ENCODE data around the gene LTF.

- TF ChIP-seq POLR2AphosphoS5 (IDR thresholded peaks at IDR 0.05; ENCODE audit: borderline replicate concordance, low read depth, low read length) (no peak), EZH2 (IDR thresholded peaks at IDR 0.05) (no peak)
Observed at GRCh38 chr3:46491089-46492070, 26.7 kb upstream of the LTF start.

Data from SK-N-MC (cell line).